HG03432 (cell line): ENCODE measurements around the gene GYG2.
"Not testable (repeated sequence)": the region's sequence is repeated elsewhere in the genome, so short reads cannot be mapped to it uniquely, and the experiment has no call there.

Experiments used
- ATAC-seq: cut with Tn5 transposase; IDR thresholded peaks from one replicate; pipeline ENCODE4 v1.9.1; 2021; ENCODE audit warnings: mild to moderate bottlenecking, moderate library complexity; ENCODE audit not compliant: unreplicated experiment

Gene GYG2

GRCh38 chrX:2867206-2867605 is 38.5 kb downstream of the GYG2 start:
- no peak for ATAC-seq

GRCh38 chrX:2870650-2871049 is 41.9 kb downstream of the GYG2 start:
- no peak for ATAC-seq

- no peak for ATAC-seq
Measured at GRCh38 chrX:2871831-2872230, 43.1 kb downstream of the GYG2 start.

- no peak for ATAC-seq
Measured at GRCh38 chrX:2872671-2873277, 44.0 kb downstream of the GYG2 start.

GRCh38 chrX:2874222-2875135 is 45.7 kb downstream of the GYG2 start:
- no peak for ATAC-seq

- ATAC-seq = no peak
Measured at GRCh38 chrX:2875136-2875481, 46.4 kb downstream of the GYG2 start.

GRCh38 chrX:2875798-2876399 is 47.2 kb downstream of the GYG2 start:
- ATAC-seq = no peak

GRCh38 chrX:2878563-2878962 is 49.8 kb downstream of the GYG2 start:
- ATAC-seq = no peak

- ATAC-seq = no peak
Measured at GRCh38 chrX:2879670-2880069, 50.9 kb downstream of the GYG2 start.

- ATAC-seq = no peak
Measured at GRCh38 chrX:2883770-2884169, 55.0 kb downstream of the GYG2 start.

GRCh38 chrX:2888309-2888708 is 59.6 kb downstream of the GYG2 start:
- ATAC-seq = no peak

GRCh38 chrX:2889045-2889605 is 60.4 kb downstream of the GYG2 start:
- no peak for ATAC-seq

GRCh38 chrX:2889706-2890490 is 61.2 kb downstream of the GYG2 start:
- ATAC-seq = not testable (repeated sequence)

- ATAC-seq = not testable (repeated sequence)
Measured at GRCh38 chrX:2890536-2891460, 62.1 kb downstream of the GYG2 start.

GRCh38 chrX:2892816-2893215 is 64.1 kb downstream of the GYG2 start:
- no peak for ATAC-seq

GRCh38 chrX:2894885-2895292 is 66.2 kb downstream of the GYG2 start:
- ATAC-seq = no peak

- no peak for ATAC-seq
Measured at GRCh38 chrX:2897311-2897689, 68.6 kb downstream of the GYG2 start.

- not testable (repeated sequence) for ATAC-seq
Measured at GRCh38 chrX:2897690-2898623, 69.2 kb downstream of the GYG2 start.
